CD4-positive, CD25-positive, alpha-beta regulatory T cell (primary cell): ENCODE data around the gene MOB1B. TPM values are rescaled to one million over a fixed set of nuclear protein-coding genes. Genes with fewer than 3 reads are reported as not detected.

Experiments used
- ATAC-seq, 2 donors: fragments of 150-1000 bp; cut with Tn5 transposase; one replicate each; pipeline ENCODE4 v1.10.0; 2021; ENCODE audit warnings: low read depth in 2 of 2, moderate number of reproducible peaks in 2 of 2, moderate library complexity in 1 of 2
- DNase-seq, 3 donors: peaks; one replicate each; pipeline versions ENCODE4 v3.0.0 to v3.0.0-alpha.2; 2012 to 2022; ENCODE audit warnings: mixed read lengths in 1 of 3
- H3K27ac ChIP-seq: one replicate; pipeline ENCODE4 v1.7.0; 2013; ENCODE audit warnings: mild to moderate bottlenecking, low read length; ENCODE audit not compliant: insufficient read depth, poor library complexity, severe bottlenecking
- H3K27me3 ChIP-seq: one replicate; pipeline ENCODE4 v1.7.0; 2013; ENCODE audit warnings: low read length; ENCODE audit not compliant: control insufficient read depth, insufficient read depth
- H3K36me3 ChIP-seq: one replicate; pipeline ENCODE4 v1.7.0; 2013; ENCODE audit warnings: mild to moderate bottlenecking, low read length, moderate library complexity; ENCODE audit not compliant: control insufficient read depth, insufficient read depth
- H3K4me1 ChIP-seq: 2 replicates; pipeline ENCODE4 v1.7.0; 2013; ENCODE audit warnings: mild to moderate bottlenecking, low read length; ENCODE audit not compliant: insufficient read depth, control insufficient read depth, poor library complexity, severe bottlenecking
- H3K4me3 ChIP-seq: one replicate; pipeline ENCODE4 v1.7.0; 2013; ENCODE audit warnings: low read depth, mild to moderate bottlenecking, low read length, moderate library complexity
- H3K9me3 ChIP-seq, 2 experiments: 1 replicate in 1 of 2; 2 replicates in 1 of 2; pipeline ENCODE4 v1.7.0; 2013; ENCODE audit warnings: low read length in 2 of 2, mild to moderate bottlenecking in 1 of 2, moderate library complexity in 1 of 2; ENCODE audit not compliant: control insufficient read depth in 2 of 2
- H3K27ac Mint-ChIP-seq, 3 donors: one replicate each; pipeline ENCODE4 v1.8.0; 2020 to 2022; ENCODE audit warnings: mild to moderate bottlenecking in 3 of 3, mixed read lengths in 3 of 3, moderate library complexity in 2 of 3
- H3K27me3 Mint-ChIP-seq: one replicate; pipeline ENCODE4 v1.8.0; 2022; ENCODE audit warnings: mild to moderate bottlenecking, mixed read lengths
- H3K36me3 Mint-ChIP-seq: one replicate; pipeline ENCODE4 v1.8.0; 2020; ENCODE audit warnings: mixed read lengths
- H3K4me1 Mint-ChIP-seq, 4 donors: one replicate each; pipeline ENCODE4 v1.8.0; 2020 to 2022; ENCODE audit warnings: mixed read lengths in 4 of 4, mild to moderate bottlenecking in 1 of 4
- H3K4me3 Mint-ChIP-seq, 4 donors: one replicate each; pipeline ENCODE4 v1.8.0; 2020 to 2022; ENCODE audit warnings: mild to moderate bottlenecking in 4 of 4, mixed read lengths in 4 of 4, moderate library complexity in 3 of 4
- H3K9me3 Mint-ChIP-seq, 7 donors: one replicate each; pipeline ENCODE4 v1.8.0; 2020 to 2022; ENCODE audit warnings: mixed read lengths in 7 of 7, mild to moderate bottlenecking in 3 of 7, moderate library complexity in 2 of 7
- polyA plus RNA-seq, 4 donors: library from polyadenylated mRNA; unstranded; fragments of 300-500 nt; fragmentation: Illumina TruSeq; gene quantifications; one replicate each; pipeline ENCODE4 v1.2.3, GENCODE V29; 2021
- total RNA-seq: library from RNA; stranded (reverse); gene quantifications from one replicate; pipeline ENCODE4 v1.2.3, GENCODE V29; 2022

Gene MOB1B
- total and polyA plus RNA-seq, 5 donors from 2014 or later = 0.96 to 17.7 (median 1.3) TPM

- ATAC-seq (no peak), DNase-seq (no peak)
- Histone ChIP-seq H3K27ac (no peak overlapping the region), H3K9me3 (no peaks in the 10 kb centered on the region), H3K4me3 (no peak overlapping the region), H3K4me1 (peaks cover 12% of the 10 kb centered on the region), H3K27me3 (no peaks in the 10 kb centered on the region), H3K36me3 (no peaks in the 10 kb centered on the region)
- peaks cover 12% of the 10 kb centered on the region for H3K36me3 Mint-ChIP-seq
- peaks cover 0 to 1% (median 0%) of the 10 kb centered on the region in 7 donors for H3K9me3 Mint-ChIP-seq
- H3K27me3 Mint-ChIP-seq = no peaks in the 10 kb centered on the region
- H3K27ac Mint-ChIP-seq = no peak overlapping the region
- peaks cover 5 to 31% (median 23%) of the 10 kb centered on the region in 4 donors for H3K4me1 Mint-ChIP-seq
- H3K4me3 Mint-ChIP-seq = no peak overlapping the region
Observed at GRCh38 chr4:70914631-70915030, 12.5 kb downstream of the MOB1B start.

- Histone ChIP-seq H3K27ac (no peak overlapping the region), H3K27me3 (no peaks in the 10 kb centered on the region), H3K9me3 (no peaks in the 10 kb centered on the region), H3K36me3 (no peaks in the 10 kb centered on the region), H3K4me1 (peaks cover 12% of the 10 kb centered on the region), H3K4me3 (no peak overlapping the region)
- Mint-ChIP-seq H3K36me3 (peaks cover 12% of the 10 kb centered on the region), H3K4me1 (peaks cover 5 to 34% (median 23%) of the 10 kb centered on the region in 4 donors), H3K9me3 (peaks cover 0 to 2% (median 0%) of the 10 kb centered on the region in 7 donors), H3K27me3 (no peaks in the 10 kb centered on the region), H3K4me3 (peak overlapping the region in 1 of 4 donors; percentile 28), H3K27ac (no peak overlapping the region)
- DNase-seq (no peak), ATAC-seq (no peak)
Observed at GRCh38 chr4:70915036-70915815, 13.1 kb downstream of the MOB1B start.

- Histone ChIP-seq H3K4me3 (no peak overlapping the region), H3K9me3 (no peaks in the 10 kb centered on the region), H3K4me1 (peaks cover 12% of the 10 kb centered on the region), H3K27ac (no peak overlapping the region), H3K27me3 (no peaks in the 10 kb centered on the region), H3K36me3 (no peaks in the 10 kb centered on the region)
- peaks cover 0 to 3% (median 0%) of the 10 kb centered on the region in 7 donors for H3K9me3 Mint-ChIP-seq
- peaks cover 5 to 35% (median 23%) of the 10 kb centered on the region in 4 donors for H3K4me1 Mint-ChIP-seq
- peaks cover 12% of the 10 kb centered on the region for H3K36me3 Mint-ChIP-seq
- H3K27ac Mint-ChIP-seq = no peak overlapping the region
- ATAC-seq = no peak
- peak overlapping the region in 1 of 4 donors; percentile 28 for H3K4me3 Mint-ChIP-seq
- DNase-seq = no peak
- H3K27me3 Mint-ChIP-seq = no peaks in the 10 kb centered on the region
Observed at GRCh38 chr4:70915874-70916559, 13.8 kb downstream of the MOB1B start.

GRCh38 chr4:70920592-70920991 is 18.4 kb downstream of the MOB1B start:
- no peaks in the 10 kb centered on the region for H3K27me3 Mint-ChIP-seq
- H3K4me1 Mint-ChIP-seq = peaks cover 4 to 17% (median 8%) of the 10 kb centered on the region in 4 donors
- no peak overlapping the region for H3K4me3 Mint-ChIP-seq
- no peaks in the 10 kb centered on the region for H3K36me3 Mint-ChIP-seq
- H3K9me3 Mint-ChIP-seq = peaks cover 0 to 3% (median 0%) of the 10 kb centered on the region in 7 donors
- Histone ChIP-seq H3K36me3 (no peaks in the 10 kb centered on the region), H3K9me3 (no peaks in the 10 kb centered on the region), H3K27me3 (no peaks in the 10 kb centered on the region), H3K27ac (no peak overlapping the region), H3K4me3 (no peak overlapping the region), H3K4me1 (peaks cover 2% of the 10 kb centered on the region)
- DNase-seq = no peak
- no peak overlapping the region for H3K27ac Mint-ChIP-seq
- no peak for ATAC-seq

- no peak overlapping the region for H3K27ac ChIP-seq
- H3K4me1 Mint-ChIP-seq = peaks cover 15 to 34% (median 23%) of the 10 kb centered on the region in 4 donors
- H3K27ac Mint-ChIP-seq = peak overlapping the region in 2 of 3 donors; percentile 60 to 85
- DNase-seq (no peak), ATAC-seq (no peak)
- no peak overlapping the region for H3K4me3 ChIP-seq
- no peaks in the 10 kb centered on the region for H3K9me3 ChIP-seq
- no peak overlapping the region for H3K4me3 Mint-ChIP-seq
- H3K27me3 Mint-ChIP-seq = no peaks in the 10 kb centered on the region
- H3K27me3 ChIP-seq = no peaks in the 10 kb centered on the region
- H3K36me3 Mint-ChIP-seq = no peaks in the 10 kb centered on the region
- H3K9me3 Mint-ChIP-seq = peaks cover 0 to 2% (median 0%) of the 10 kb centered on the region in 7 donors
- H3K36me3 ChIP-seq = no peaks in the 10 kb centered on the region
- H3K4me1 ChIP-seq = peaks cover 18% of the 10 kb centered on the region
Observed at GRCh38 chr4:70925418-70925817, 23.2 kb downstream of the MOB1B start.

GRCh38 chr4:70925899-70926635 is 23.9 kb downstream of the MOB1B start:
- H3K4me3 Mint-ChIP-seq = no peak overlapping the region
- peak overlapping the region in 2 of 3 donors; percentile 85 to 89 for H3K27ac Mint-ChIP-seq
- ATAC-seq = peak in 1 of 2 donors; percentile 34
- peaks cover 15 to 36% (median 26%) of the 10 kb centered on the region in 4 donors for H3K4me1 Mint-ChIP-seq
- H3K27me3 Mint-ChIP-seq = no peaks in the 10 kb centered on the region
- H3K9me3 Mint-ChIP-seq = peaks cover 0 to 2% (median 0%) of the 10 kb centered on the region in 7 donors
- H3K4me1 ChIP-seq = peaks cover 18% of the 10 kb centered on the region
- H3K36me3 Mint-ChIP-seq = no peaks in the 10 kb centered on the region
- H3K36me3 ChIP-seq = no peaks in the 10 kb centered on the region
- no peak overlapping the region for H3K27ac ChIP-seq
- peak in 1 of 3 donors; percentile 32 for DNase-seq
- H3K9me3 ChIP-seq = no peaks in the 10 kb centered on the region
- peak overlapping the region; percentile 17 for H3K4me3 ChIP-seq
- no peaks in the 10 kb centered on the region for H3K27me3 ChIP-seq

GRCh38 chr4:70927502-70928137 is 25.5 kb downstream of the MOB1B start:
- Histone ChIP-seq H3K4me3 (peak overlapping the region; percentile 21), H3K27me3 (no peaks in the 10 kb centered on the region), H3K36me3 (no peaks in the 10 kb centered on the region), H3K9me3 (no peaks in the 10 kb centered on the region), H3K27ac (no peak overlapping the region), H3K4me1 (peaks cover 18% of the 10 kb centered on the region)
- Mint-ChIP-seq H3K4me1 (peaks cover 13 to 38% (median 28%) of the 10 kb centered on the region in 4 donors), H3K27me3 (no peaks in the 10 kb centered on the region), H3K27ac (peak overlapping the region; percentile 36 to 97 (median 85)), H3K4me3 (peak overlapping the region in 2 of 4 donors; percentile 1 to 50), H3K36me3 (no peaks in the 10 kb centered on the region), H3K9me3 (peaks cover 0 to 2% (median 0%) of the 10 kb centered on the region in 7 donors)
- ATAC-seq = peak; percentile 50 to 64
- peak in 2 of 3 donors; percentile 38 to 57 for DNase-seq
